Stomach (tissue), 4 donors: ENCODE results near the gene MEOX2.

Source experiments
- EP300 ChIP-seq: sonication (generic); formaldehyde crosslinking; IDR thresholded peaks from one replicate; pipeline ENCODE4 v1.6.1; 2017; ENCODE audit warnings: antibody characterized with exemption
- POLR2AphosphoS5 ChIP-seq, 3 donors: sonication (generic); formaldehyde crosslinking; IDR thresholded peaks; one replicate each; pipeline ENCODE4 v1.6.1; 2016; ENCODE audit warnings: antibody characterized with exemption in 3 of 3

GRCh38 chr7:15658247-15658646 lies 28.2 kb downstream of the MEOX2 start:
- TF ChIP-seq EP300 (no peak), POLR2AphosphoS5 (IDR thresholded peaks at IDR 0.05) (no peak)
